ENCODE results near the gene NSF.
"Not testable (repeated sequence)": the region's sequence is repeated elsewhere in the genome, so short reads cannot be mapped to it uniquely, and the experiment has no call there.

NSF gene

DNA sequence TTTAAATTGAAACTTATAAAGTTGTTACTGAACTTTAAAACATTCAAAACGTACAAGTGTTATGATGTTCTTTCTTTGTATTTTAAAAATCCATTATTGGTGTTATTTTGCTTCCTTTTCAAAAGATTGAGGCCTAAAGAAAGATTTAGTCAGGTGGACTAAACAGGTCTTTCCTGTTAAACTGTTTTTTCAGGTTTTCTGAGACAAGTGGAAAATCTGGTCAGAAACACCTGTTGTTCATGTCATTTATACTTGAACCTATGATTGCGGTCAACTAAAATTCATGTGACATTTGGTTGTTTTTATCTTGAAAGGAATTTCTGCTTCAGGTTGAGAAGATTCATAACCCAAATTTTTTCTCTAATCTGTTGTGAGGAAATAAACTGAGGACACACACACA lies 108.5 kb downstream of the NSF start:
- not testable (repeated sequence) for H3K4me2 ChIP-seq; H3K9ac ChIP-seq; H3K4me3 ChIP-seq; H4K20me1 ChIP-seq; H3K27ac ChIP-seq; H3K27me3 ChIP-seq; H3K4me1 ChIP-seq; H3K9me3 ChIP-seq (replicated peaks in 1 of 11); H3K36me3 ChIP-seq

GRCh38 chr17:46717999-46718398 lies 127.5 kb downstream of the NSF start:
- no peak overlapping the region for H3K4me2 ChIP-seq
- H3K4me3 ChIP-seq, result no peak overlapping the region
- peaks cover 0 to 13% (median 7%) of the 10 kb centered on the region in 10 experiments; a peak in 12 of 20 replicates for H3K4me1 ChIP-seq
- H3K9ac ChIP-seq, result no peak overlapping the region
- H3K27me3 ChIP-seq, result no peaks in the 10 kb centered on the region
- no peak overlapping the region for H3K27ac ChIP-seq
- H4K20me1 ChIP-seq, result peaks cover 0 to 6% (median 0%) of the 10 kb centered on the region in 11 experiments; a peak in 5 of 22 replicates
- no peaks in the 10 kb centered on the region for H3K9me3 ChIP-seq (replicated peaks in 1 of 11)
- no peak for TF ChIP-seq Cebpa-rat (IDR thresholded peaks at IDR 0.05)
- peaks cover 13 to 85% (median 57%) of the 10 kb centered on the region in 11 experiments for H3K36me3 ChIP-seq

GRCh38 chr17:46719891-46720290 lies 129.4 kb downstream of the NSF start:
- H3K9ac ChIP-seq, result no peak overlapping the region
- no peak overlapping the region for H3K4me3 ChIP-seq
- TF ChIP-seq Cebpa-rat (IDR thresholded peaks at IDR 0.05), result no peak
- H4K20me1 ChIP-seq, result peaks cover 0 to 6% (median 0%) of the 10 kb centered on the region in 11 experiments; a peak in 5 of 22 replicates
- no peak overlapping the region for H3K27ac ChIP-seq
- H3K4me1 ChIP-seq, result peaks cover 0 to 15% (median 7%) of the 10 kb centered on the region in 10 experiments; a peak in 12 of 20 replicates
- H3K4me2 ChIP-seq, result no peak overlapping the region
- no peaks in the 10 kb centered on the region for H3K9me3 ChIP-seq (replicated peaks in 1 of 11)
- H3K36me3 ChIP-seq, result peaks cover 13 to 81% (median 41%) of the 10 kb centered on the region in 11 experiments
- H3K27me3 ChIP-seq, result no peaks in the 10 kb centered on the region

DNA sequence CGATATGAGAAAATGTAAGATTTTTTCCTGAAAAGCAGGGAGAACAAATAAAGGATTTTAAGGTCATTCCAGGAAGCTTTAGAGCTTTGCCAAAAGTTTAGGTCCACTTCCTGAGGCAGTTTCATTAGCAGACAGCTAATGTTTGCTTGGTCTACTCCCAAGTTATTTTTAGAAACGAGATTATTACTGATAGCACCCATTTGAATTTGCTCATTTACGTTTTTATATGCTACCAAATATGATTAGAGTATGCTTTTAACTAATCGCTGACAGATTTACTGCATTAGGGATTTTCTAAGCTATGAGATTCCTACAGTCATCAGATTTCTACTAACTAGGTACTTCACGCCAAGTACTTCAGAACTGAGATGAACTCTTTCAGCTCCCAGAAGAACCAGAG lies 129.9 kb downstream of the NSF start:
- peaks cover 13 to 81% (median 36%) of the 10 kb centered on the region in 11 experiments for H3K36me3 ChIP-seq
- H4K20me1 ChIP-seq, result peaks cover 0 to 6% (median 0%) of the 10 kb centered on the region in 11 experiments; a peak in 5 of 22 replicates
- H3K9ac ChIP-seq, result no peak overlapping the region
- no peak for TF ChIP-seq Cebpa-rat (IDR thresholded peaks at IDR 0.05)
- H3K4me1 ChIP-seq, result peaks cover 0 to 15% (median 7%) of the 10 kb centered on the region in 10 experiments; a peak in 12 of 20 replicates
- no peak overlapping the region for H3K4me3 ChIP-seq
- H3K27me3 ChIP-seq, result no peaks in the 10 kb centered on the region
- H3K4me2 ChIP-seq, result 0 out of 22 replicates have a peak overlapping the region, but pooled peaks of 2 of the 11 experiments have one; percentile 30 to 35
- no peak overlapping the region for H3K27ac ChIP-seq
- no peaks in the 10 kb centered on the region for H3K9me3 ChIP-seq (replicated peaks in 1 of 11)

DNA sequence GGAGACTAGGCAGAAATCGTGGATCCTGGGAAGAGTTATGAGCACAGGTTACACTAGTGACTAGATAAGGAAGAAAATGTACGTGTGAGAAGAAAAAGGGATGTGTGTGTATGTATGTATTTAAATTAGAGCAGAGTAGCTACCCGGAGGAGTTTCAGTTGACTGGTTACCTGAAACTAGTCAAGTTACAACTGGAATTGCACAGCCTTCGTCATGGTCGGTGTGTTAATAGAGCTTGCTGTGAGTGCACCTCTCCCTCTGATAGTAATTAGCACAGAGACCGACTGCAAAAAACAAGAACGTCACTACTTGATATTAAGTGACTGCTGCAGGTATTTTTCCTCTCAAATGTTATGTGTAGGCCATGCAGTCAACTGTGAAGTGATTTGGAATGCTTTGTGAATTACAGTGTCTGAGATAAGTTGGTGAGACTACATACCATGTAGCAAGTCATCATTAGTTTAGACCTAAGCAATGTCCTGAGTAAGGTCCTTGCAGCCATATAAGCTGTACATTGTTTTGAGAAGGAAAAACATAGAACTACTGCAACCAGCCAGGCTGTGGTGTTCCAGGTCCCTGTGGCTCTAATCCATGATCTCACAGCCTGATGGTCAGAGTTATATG lies 132.3 kb downstream of the NSF start:
- H3K9me3 ChIP-seq (replicated peaks in 1 of 11), result no peaks in the 10 kb centered on the region
- no peak overlapping the region for H3K4me3 ChIP-seq
- H3K36me3 ChIP-seq, result peaks cover 5 to 81% (median 36%) of the 10 kb centered on the region in 11 experiments
- H4K20me1 ChIP-seq, result peaks cover 0 to 6% (median 0%) of the 10 kb centered on the region in 11 experiments; a peak in 5 of 22 replicates
- H3K9ac ChIP-seq, result no peak overlapping the region
- peaks cover 0 to 15% (median 7%) of the 10 kb centered on the region in 10 experiments; a peak in 12 of 20 replicates for H3K4me1 ChIP-seq
- H3K4me2 ChIP-seq, result no peak overlapping the region
- no peaks in the 10 kb centered on the region for H3K27me3 ChIP-seq
- no peak overlapping the region for H3K27ac ChIP-seq
- no peak for TF ChIP-seq Cebpa-rat (IDR thresholded peaks at IDR 0.05)

DNA sequence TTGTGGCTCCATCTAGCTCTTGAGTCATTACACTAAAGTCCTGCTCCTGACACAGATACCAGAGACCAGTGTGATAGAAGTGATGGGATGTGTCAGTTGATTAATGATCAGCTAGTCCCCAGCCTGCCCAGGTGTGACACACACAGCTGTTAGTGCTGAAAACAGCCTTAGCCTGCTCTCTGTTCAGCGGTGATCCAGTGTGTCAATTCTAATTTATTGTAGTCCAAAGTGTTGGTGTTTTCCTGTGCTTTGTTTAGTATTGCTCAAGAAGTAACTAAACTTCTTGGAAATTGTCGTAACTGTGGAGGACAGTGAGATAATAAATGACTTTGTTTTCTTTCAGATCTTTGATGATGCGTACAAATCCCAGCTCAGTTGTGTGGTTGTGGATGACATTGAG lies 135.7 kb downstream of the NSF start:
- no peak for TF ChIP-seq Cebpa-rat (IDR thresholded peaks at IDR 0.05)
- Histone ChIP-seq H3K27ac (no peak overlapping the region), H3K4me2 (no peak overlapping the region), H3K4me3 (no peak overlapping the region), H3K9me3 (replicated peaks in 1 of 11) (no peaks in the 10 kb centered on the region), H3K9ac (no peak overlapping the region), H3K4me1 (peaks cover 0 to 6% (median under 1%) of the 10 kb centered on the region in 10 experiments; a peak in 9 of 20 replicates), H4K20me1 (peaks cover 0 to under 1% (median 0%) of the 10 kb centered on the region in 11 experiments; a peak in 1 of 22 replicates), H3K36me3 (peaks cover 0 to 88% (median 46%) of the 10 kb centered on the region in 11 experiments; a peak in 19 of 22 replicates), H3K27me3 (no peaks in the 10 kb centered on the region)

GRCh38 chr17:46727572-46728348 lies 137.3 kb downstream of the NSF start:
- no peak overlapping the region for H3K27ac ChIP-seq
- H4K20me1 ChIP-seq, result no peaks in the 10 kb centered on the region
- 0 out of 20 replicates have a peak, but pooled peaks cover 0 to 5% (median 0%) of the 10 kb centered on the region in 10 experiments for H3K4me1 ChIP-seq
- H3K27me3 ChIP-seq, result no peaks in the 10 kb centered on the region
- no peak overlapping the region for H3K9ac ChIP-seq
- no peak overlapping the region for H3K4me3 ChIP-seq
- H3K4me2 ChIP-seq, result no peak overlapping the region
- H3K36me3 ChIP-seq, result peaks cover 3 to 90% (median 44%) of the 10 kb centered on the region in 11 experiments; a peak in 19 of 22 replicates
- no peaks in the 10 kb centered on the region for H3K9me3 ChIP-seq (replicated peaks in 1 of 11)
- TF ChIP-seq Cebpa-rat (IDR thresholded peaks at IDR 0.05), result no peak

GRCh38 chr17:46730026-46730425 lies 139.6 kb downstream of the NSF start:
- Histone ChIP-seq H3K4me2 (no peak overlapping the region), H3K27ac (no peak overlapping the region), H3K9me3 (replicated peaks in 1 of 11) (no peaks in the 10 kb centered on the region), H3K27me3 (no peaks in the 10 kb centered on the region), H4K20me1 (no peaks in the 10 kb centered on the region), H3K4me3 (no peak overlapping the region), H3K36me3 (peaks cover 10 to 87% (median 49%) of the 10 kb centered on the region in 11 experiments; a peak in 20 of 22 replicates), H3K4me1 (no peaks in the 10 kb centered on the region), H3K9ac (no peak overlapping the region)
- TF ChIP-seq Cebpa-rat (IDR thresholded peaks at IDR 0.05), result no peak

DNA sequence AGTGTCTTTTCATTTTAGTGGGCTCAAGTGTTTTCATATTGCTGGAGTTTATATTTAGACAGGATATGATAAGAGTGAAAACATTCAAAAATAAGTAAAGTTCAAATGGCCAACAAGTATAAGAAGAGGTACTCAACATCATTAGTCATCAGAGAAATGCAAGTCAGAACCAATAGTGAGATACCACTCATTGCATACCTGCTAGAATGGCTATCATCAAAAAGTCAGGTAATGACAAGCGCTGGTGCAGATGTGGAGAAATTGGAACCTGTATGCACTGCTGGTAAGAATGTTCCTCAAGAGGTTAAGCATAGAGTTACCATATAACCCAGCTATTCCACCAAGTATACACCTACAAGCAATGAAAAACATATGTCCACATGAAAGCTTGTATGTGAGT lies 140.2 kb downstream of the NSF start:
- Histone ChIP-seq H3K27me3 (no peaks in the 10 kb centered on the region), H3K27ac (no peak overlapping the region), H3K9ac (no peak overlapping the region), H3K4me1 (peaks cover 2 to 5% (median 4%) of the 10 kb centered on the region in 10 experiments; a peak in 19 of 20 replicates), H3K36me3 (peaks cover 10 to 80% (median 49%) of the 10 kb centered on the region in 11 experiments; a peak in 20 of 22 replicates), H3K4me2 (no peak overlapping the region), H3K9me3 (replicated peaks in 1 of 11) (no peaks in the 10 kb centered on the region), H4K20me1 (no peaks in the 10 kb centered on the region), H3K4me3 (no peak overlapping the region)
- TF ChIP-seq Cebpa-rat (IDR thresholded peaks at IDR 0.05), result no peak

All from BLaER1 treated with 17β-estradiol and CSF1 and Interleukin-3, amounts not matched to agents 10 nM and 100 nM (cell line).